HepG2 (cell line): ENCODE data around the gene PDZD4. TPM values are rescaled to one million over a fixed set of nuclear protein-coding genes. Genes with fewer than 3 reads are reported as not detected.

Experiments used
- ATAC-seq: fragments of 200-7000 bp; cut with Tn5 transposase; 3 replicates; pipeline ENCODE4 v1.9.1; 2020; ENCODE audit warnings: mild to moderate bottlenecking, moderate library complexity
- BruUV-seq: library from RNA; stranded (reverse); fragments of 400-500 nt; replicated peaks from 2 replicates; lab custom pipeline; 2021; lab: Mats Ljungman, UMichigan
- CTCF ChIA-PET: fragments of 300-600 bp; formaldehyde crosslinking; extraction: SDS; loops from one replicate; lab custom pipeline; 2021; ENCODE audit warnings: low total read pairs, inconsistent platforms, low intra/inter-chr PET ratio; lab: Yijun Ruan, JAX
- POLR2A ChIA-PET: fragments of 350-600 bp; sonication (Branson Sonifier 250); formaldehyde crosslinking; loops from one replicate; lab custom pipeline; 2020; ENCODE audit warnings: antibody characterized with exemption, inconsistent platforms; lab: Yijun Ruan, JAX
- DNase-seq: peaks from one replicate; pipeline ENCODE4 v3.0.0-alpha.2; 2015; ENCODE audit warnings: low spot score
- FAIRE-seq: peaks from 3 replicates; lab custom pipeline; 2011; peaks lifted over from hg19 to GRCh38; lab: Jason Lieb, UNC
- H2AFZ ChIP-seq: one replicate; pipeline ENCODE4 v1.6.1; 2011; ENCODE audit warnings: low read length, inconsistent platforms
- H3K27ac ChIP-seq: fragments of 300-600 bp; 3 replicates; pipeline ENCODE4 v1.8.0; 2011; ENCODE audit warnings: mixed run types, mild to moderate bottlenecking, mixed read lengths, low read length, inconsistent platforms; ENCODE audit not compliant: insufficient read depth; ENCODE audit errors: extremely low read length
- H3K27me3 ChIP-seq, 2 experiments: fragments of 200-600 bp in 1 of 2; 2 replicates in 1 of 2; 3 replicates in 1 of 2; pipeline versions ENCODE4 v1.6.0 to v1.8.0; 2011; ENCODE audit warnings: low read length in 2 of 2, mild to moderate bottlenecking in 2 of 2, moderate library complexity in 2 of 2, inconsistent platforms in 1 of 2; ENCODE audit not compliant: insufficient read depth in 2 of 2, control insufficient read depth in 1 of 2
- H3K36me3 ChIP-seq, 2 experiments: fragments of 200-600 bp in 1 of 2; replicated peaks in 1 of 2; 2 replicates in 1 of 2; 3 replicates in 1 of 2; pipeline versions ENCODE4 v1.5.1 to v1.8.0; 2011; ENCODE audit warnings: low read length in 2 of 2, inconsistent platforms in 1 of 2; ENCODE audit not compliant: insufficient read depth in 2 of 2, control insufficient read depth in 1 of 2
- H3K4me1 ChIP-seq: 2 replicates; pipeline ENCODE4 v1.5.1; 2012; ENCODE audit warnings: low read length, inconsistent platforms; ENCODE audit not compliant: insufficient read depth
- H3K4me2 ChIP-seq: 2 replicates; pipeline ENCODE4 v1.6.0; 2011; ENCODE audit warnings: low read depth, low read length, inconsistent platforms
- H3K4me3 ChIP-seq, 3 experiments: fragments of 200-600 bp in 1 of 3; sonication (generic), shearing (Covaris generic) in 1 of 3; replicated peaks in 1 of 3; 2 replicates each; pipeline ENCODE4 v1.5.1; 2011 to 2016; ENCODE audit warnings: low read length in 3 of 3, inconsistent platforms in 2 of 3, low read depth in 2 of 3, mild to moderate bottlenecking in 2 of 3, control low read depth in 1 of 3, mixed read lengths in 1 of 3; ENCODE audit not compliant: insufficient read depth in 1 of 3
- H3K79me2 ChIP-seq: one replicate; pipeline ENCODE4 v1.6.1; 2011; ENCODE audit warnings: low read length, inconsistent platforms; ENCODE audit not compliant: insufficient read depth
- H3K9ac ChIP-seq: 2 replicates; pipeline ENCODE4 v1.6.0; 2011; ENCODE audit warnings: mild to moderate bottlenecking, low read depth, low read length, inconsistent platforms; ENCODE audit not compliant: insufficient read depth
- H3K9me3 ChIP-seq: 2 replicates; pipeline ENCODE4 v1.5.1; 2012; ENCODE audit warnings: mild to moderate bottlenecking, low read length
- H4K20me1 ChIP-seq: 2 replicates; pipeline ENCODE4 v1.6.0; 2011; ENCODE audit warnings: inconsistent platforms, mild to moderate bottlenecking, low read length, moderate library complexity; ENCODE audit not compliant: insufficient read depth
- DMAP1 ChIP-seq: IDR thresholded peaks from 2 replicates; pipeline ENCODE4 v1.6.1; 2016
- HNRNPH1 ChIP-seq: fragments of 200-400 bp; formaldehyde crosslinking; optimal IDR thresholded peaks from 2 replicates; pipeline ENCODE3; 2017; ENCODE audit warnings: mild to moderate bottlenecking, low read depth, low read length
- MIER3 ChIP-seq: IDR thresholded peaks from 2 replicates; pipeline ENCODE4 v1.6.1; 2016; ENCODE audit warnings: missing compliant biosample characterization, borderline replicate concordance
- NBN ChIP-seq: fragments of 450-650 bp; conservative IDR thresholded peaks from 2 replicates; pipeline ENCODE4 v1.6.1; 2017
- NPAS2 ChIP-seq: sonication (generic); formaldehyde crosslinking; IDR thresholded peaks from 2 replicates; pipeline ENCODE4 v1.8.0; 2022; ENCODE audit warnings: mild to moderate bottlenecking, missing genetic modification reagents, borderline replicate concordance
- POLR2A ChIP-seq, 2 experiments: IDR thresholded peaks; 2 replicates each; pipeline ENCODE4 v1.6.1; 2011; ENCODE audit warnings: low read depth in 2 of 2, low read length in 2 of 2, mild to moderate bottlenecking in 1 of 2, moderate library complexity in 1 of 2; ENCODE audit not compliant: insufficient read depth in 1 of 2
- RARG ChIP-seq: sonication (generic); formaldehyde crosslinking; IDR thresholded peaks from 2 replicates; pipeline ENCODE4 v1.4.0; 2020; ENCODE audit warnings: low read depth, mild to moderate bottlenecking, missing genetic modification reagents
- SIX4 ChIP-seq: sonication (generic); formaldehyde crosslinking; IDR thresholded peaks from 2 replicates; pipeline ENCODE4 v1.4.0; 2020; ENCODE audit warnings: missing genetic modification reagents
- SP1 ChIP-seq, 2 experiments: fragments of 450-650 bp in 1 of 2; sonication (generic) in 1 of 2; formaldehyde crosslinking in 1 of 2; IDR thresholded peaks; 2 replicates each; pipeline versions ENCODE4 v1.4.0 to v1.6.1; 2016 to 2020; ENCODE audit warnings: missing genetic modification reagents in 1 of 2
- SP140L ChIP-seq: sonication (generic); formaldehyde crosslinking; IDR thresholded peaks from 2 replicates; pipeline ENCODE4 v1.4.0; 2020; ENCODE audit warnings: missing genetic modification reagents, borderline replicate concordance
- SPEN ChIP-seq: sonication (generic); formaldehyde crosslinking; IDR thresholded peaks from 2 replicates; pipeline ENCODE4 v1.5.1; 2020; ENCODE audit warnings: low read depth, mild to moderate bottlenecking, missing genetic modification reagents
- ZBTB3 ChIP-seq: sonication (generic); formaldehyde crosslinking; IDR thresholded peaks from 2 replicates; pipeline ENCODE4 v1.4.0; 2020; ENCODE audit warnings: low read depth, mild to moderate bottlenecking, moderate library complexity, missing genetic modification reagents, borderline replicate concordance
- ZNF224 ChIP-seq: sonication (generic); formaldehyde crosslinking; IDR thresholded peaks from 2 replicates; pipeline ENCODE4 v1.5.0; 2020; ENCODE audit warnings: mild to moderate bottlenecking, missing genetic modification reagents
- WGBS: methylation state at CpG from one replicate; pipeline ENCODE4 v1.1.6; 2017; ENCODE audit warnings: low lambda C conversion rate; 5-methylcytosine and 5-hydroxymethylcytosine counted together
- in situ Hi-C: cut with HindIII; loops from 2 replicates; pipeline ENCODE4 v1.10.0; 2017; ENCODE audit warnings: low pct_unique_long_range_greater_than_20kb; ENCODE audit not compliant: extremely low pct_ligation_motif_present
- intact Hi-C: fragments of 100-400 bp; cut with micrococcal nuclease; formaldehyde crosslinking; loops from one replicate; pipeline ENCODE4 v1.10.0; 2022; ENCODE audit not compliant: unreplicated experiment
- polyA plus RNA-seq, 8 experiments: library from polyadenylated mRNA; depleted of rRNA in 3 of 8; stranded (reverse) in 7 of 8; unstranded in 1 of 8; fragments of >200 nt; fragmentation: Illumina TruSeq in 4 of 8; extraction: Trizol in 4 of 8; gene quantifications; 2 replicates each; pipeline versions ENCODE4 v1.2.1 to v1.2.3, GENCODE V29; 2011 to 2016; ENCODE audit warnings: low read depth in 4 of 8, missing spikeins in 1 of 8, mixed read lengths in 1 of 8; ENCODE audit not compliant: insufficient read depth in 1 of 8
- total RNA-seq, 5 experiments: library from RNA; depleted of rRNA; stranded (reverse); fragments of >200 nt; fragmentation: Illumina TruSeq; extraction: Trizol; gene quantifications; 2 replicates each; pipeline ENCODE4 v1.2.3, GENCODE V29; 2016; ENCODE audit warnings: low read depth in 1 of 5

Gene PDZD4
- total and polyA plus RNA-seq, 2 of the 13 experiments (the other 11 are each of a cell fraction or from before 2014, with no cell fraction given) = not detected

GRCh38 chrX:153851981-153852380 is 21.6 kb upstream of the PDZD4 start:
- DNase-seq = no peak
- no TSS peak for BruUV-seq
- Histone ChIP-seq H3K9me3 (no peaks in the 10 kb centered on the region), H3K4me3 (no peak overlapping the region), H2AFZ (no peak overlapping the region), H3K79me2 (no peaks in the 10 kb centered on the region), H3K9ac (no peak overlapping the region), H3K27me3 (peaks cover 0 to 1% of the 10 kb centered on the region in 2 experiments; a peak in 2 of 5 replicates), H3K4me1 (no peaks in the 10 kb centered on the region), H4K20me1 (no peaks in the 10 kb centered on the region), H3K27ac (no peak overlapping the region), H3K36me3 (no peaks in the 10 kb centered on the region)
- no peak for ATAC-seq
- POLR2A ChIA-PET = no interaction called here
- WGBS = 4% methylated on average over 3 of the region's 3 CpGs
- CTCF ChIA-PET = no interaction called here
- intact Hi-C loops (no loop called here), in situ Hi-C loops (no loop called here)
- no peak for FAIRE-seq
- TF ChIP-seq ZBTB3 (CRISPR knock-in tag) (no peak), SIX4 (CRISPR knock-in tag) (no peak), NPAS2 (no peak), HNRNPH1 (no peak), MIER3 (CRISPR knock-in tag) (no peak), POLR2A (IDR thresholded peaks at IDR 0.05; ENCODE audit: insufficient read depth in 1 of 2, low read depth in 2 of 2, low read length in 2 of 2) (no peak), SP1 (IDR thresholded peaks at IDR 0.05) (no peak), SP1 (CRISPR knock-in tag; IDR thresholded peaks at IDR 0.05) (no peak), NBN (no peak), SPEN (CRISPR knock-in tag) (no peak), DMAP1 (CRISPR knock-in tag) (no peak), RARG (CRISPR knock-in tag) (no peak)
- TF ChIP-seq, all 625 proteins: peak for 0
- no peak overlapping the region for H3K4me2 ChIP-seq

- no peaks in the 10 kb centered on the region for H3K9me3 ChIP-seq
- no peak overlapping the region for H3K27ac ChIP-seq
- no peak overlapping the region for H3K4me2 ChIP-seq
- no TSS peak for BruUV-seq
- ChIA-PET POLR2A (no interaction called here), CTCF (no interaction called here)
- H4K20me1 ChIP-seq = no peaks in the 10 kb centered on the region
- in situ Hi-C loops = no loop called here
- no peak for ATAC-seq
- H3K36me3 ChIP-seq = no peaks in the 10 kb centered on the region
- DNase-seq = no peak
- no peak for FAIRE-seq
- H3K4me3 ChIP-seq = no peak overlapping the region
- no peak overlapping the region for H2AFZ ChIP-seq
- H3K27me3 ChIP-seq = no peaks in the 10 kb centered on the region
- TF ChIP-seq ZNF224 (no peak), SP140L (CRISPR knock-in tag) (no peak)
- H3K4me1 ChIP-seq = no peaks in the 10 kb centered on the region
- intact Hi-C loops = no loop called here
- no peaks in the 10 kb centered on the region for H3K79me2 ChIP-seq
- WGBS = 33% methylated on average over 3 of the region's 3 CpGs
- H3K9ac ChIP-seq = no peak overlapping the region
Measured at GRCh38 chrX:153848325-153848724, 18.0 kb upstream of the PDZD4 start.
